Measurements from ENCODE around the gene VWA8. TPM values are rescaled to one million over a fixed set of nuclear protein-coding genes. Genes with fewer than 3 reads are reported as not detected.

Gene VWA8
- total and polyA plus RNA-seq, 2 of the 13 experiments (the other 11 are each of a cell fraction or from before 2014, with no cell fraction given): 9.1 to 17.3 TPM

DNA sequence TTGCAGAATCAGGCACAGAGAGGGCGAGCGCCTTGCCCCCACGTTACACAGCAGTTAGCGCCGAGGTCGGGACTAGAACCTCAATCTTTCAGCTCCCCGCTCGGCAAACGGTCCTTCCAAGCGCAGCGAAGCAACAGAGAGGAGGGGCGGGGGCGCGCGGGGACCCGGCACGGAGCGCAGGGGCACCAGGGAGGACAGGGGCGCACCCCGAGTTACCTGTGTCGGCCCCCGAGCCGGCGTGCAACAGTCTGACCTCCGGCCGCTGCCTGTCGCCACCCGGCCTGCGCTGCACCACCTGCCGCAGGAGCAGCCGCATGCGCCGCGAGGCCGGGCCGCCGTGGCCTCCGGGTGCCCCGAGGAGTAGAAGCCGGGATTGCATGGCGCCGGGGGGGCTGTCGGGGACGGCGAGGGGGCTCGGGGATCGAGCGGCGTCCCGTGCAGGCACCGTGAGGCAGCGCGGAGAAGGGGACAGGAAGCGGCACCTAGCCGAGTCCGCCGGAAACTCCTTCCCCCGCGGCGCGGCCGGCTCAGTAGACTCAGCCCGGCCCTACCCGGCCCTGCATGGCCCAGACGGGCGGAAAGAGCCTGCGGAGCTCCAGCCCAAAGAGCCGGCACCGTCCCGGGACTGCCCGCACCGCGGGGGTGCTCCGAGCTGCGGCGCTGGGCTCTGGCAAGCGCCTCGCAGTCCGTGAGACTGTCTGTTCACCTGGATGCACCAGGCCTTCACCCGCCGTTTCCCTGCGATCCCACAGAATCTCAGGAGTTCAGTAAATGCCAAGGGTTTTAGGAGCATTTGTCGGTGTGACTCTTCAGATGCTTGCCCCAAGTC lies at the start of gene VWA8 (continued):
- TF ChIP-seq MLXIP (CRISPR knock-in tag; IDR thresholded peaks at IDR 0.05; ENCODE audit: borderline replicate concordance) (peak; percentile 70; the same call in 1 of the 2 replicates), TBL1XR1 (IDR thresholded peaks at IDR 0.05; ENCODE audit: borderline replicate concordance, low read length, partially characterized antibody) (no peak), TAF1 (CRISPR knock-in tag; IDR thresholded peaks at IDR 0.05) (peak; percentile 93), MEIS2 (CRISPR knock-in tag; IDR thresholded peaks at IDR 0.05) (peak; percentile 80), DMAP1 (CRISPR knock-in tag; IDR thresholded peaks at IDR 0.05) (peak; percentile 71), ZNF24 (IDR thresholded peaks at IDR 0.05) (peak; percentile 27; the same call in 1 of the 2 replicates), ZNF770 (CRISPR knock-in tag; IDR thresholded peaks at IDR 0.05) (peak; percentile 55; the same call in 1 of the 2 replicates), ZBTB8A (CRISPR knock-in tag; IDR thresholded peaks at IDR 0.05; ENCODE audit: borderline replicate concordance, low read depth) (no peak), SNAI1 (CRISPR knock-in tag; IDR thresholded peaks at IDR 0.05; ENCODE audit: borderline replicate concordance) (no peak), THYN1 (CRISPR knock-in tag; IDR thresholded peaks at IDR 0.05; ENCODE audit: borderline replicate concordance, low read depth) (peak; percentile 80; the same call in 1 of the 2 replicates), MAFG (CRISPR knock-in tag; IDR thresholded peaks at IDR 0.05) (peak; percentile 15; the same call in 1 of the 2 replicates)
- TF ChIP-seq, protein P1, sequence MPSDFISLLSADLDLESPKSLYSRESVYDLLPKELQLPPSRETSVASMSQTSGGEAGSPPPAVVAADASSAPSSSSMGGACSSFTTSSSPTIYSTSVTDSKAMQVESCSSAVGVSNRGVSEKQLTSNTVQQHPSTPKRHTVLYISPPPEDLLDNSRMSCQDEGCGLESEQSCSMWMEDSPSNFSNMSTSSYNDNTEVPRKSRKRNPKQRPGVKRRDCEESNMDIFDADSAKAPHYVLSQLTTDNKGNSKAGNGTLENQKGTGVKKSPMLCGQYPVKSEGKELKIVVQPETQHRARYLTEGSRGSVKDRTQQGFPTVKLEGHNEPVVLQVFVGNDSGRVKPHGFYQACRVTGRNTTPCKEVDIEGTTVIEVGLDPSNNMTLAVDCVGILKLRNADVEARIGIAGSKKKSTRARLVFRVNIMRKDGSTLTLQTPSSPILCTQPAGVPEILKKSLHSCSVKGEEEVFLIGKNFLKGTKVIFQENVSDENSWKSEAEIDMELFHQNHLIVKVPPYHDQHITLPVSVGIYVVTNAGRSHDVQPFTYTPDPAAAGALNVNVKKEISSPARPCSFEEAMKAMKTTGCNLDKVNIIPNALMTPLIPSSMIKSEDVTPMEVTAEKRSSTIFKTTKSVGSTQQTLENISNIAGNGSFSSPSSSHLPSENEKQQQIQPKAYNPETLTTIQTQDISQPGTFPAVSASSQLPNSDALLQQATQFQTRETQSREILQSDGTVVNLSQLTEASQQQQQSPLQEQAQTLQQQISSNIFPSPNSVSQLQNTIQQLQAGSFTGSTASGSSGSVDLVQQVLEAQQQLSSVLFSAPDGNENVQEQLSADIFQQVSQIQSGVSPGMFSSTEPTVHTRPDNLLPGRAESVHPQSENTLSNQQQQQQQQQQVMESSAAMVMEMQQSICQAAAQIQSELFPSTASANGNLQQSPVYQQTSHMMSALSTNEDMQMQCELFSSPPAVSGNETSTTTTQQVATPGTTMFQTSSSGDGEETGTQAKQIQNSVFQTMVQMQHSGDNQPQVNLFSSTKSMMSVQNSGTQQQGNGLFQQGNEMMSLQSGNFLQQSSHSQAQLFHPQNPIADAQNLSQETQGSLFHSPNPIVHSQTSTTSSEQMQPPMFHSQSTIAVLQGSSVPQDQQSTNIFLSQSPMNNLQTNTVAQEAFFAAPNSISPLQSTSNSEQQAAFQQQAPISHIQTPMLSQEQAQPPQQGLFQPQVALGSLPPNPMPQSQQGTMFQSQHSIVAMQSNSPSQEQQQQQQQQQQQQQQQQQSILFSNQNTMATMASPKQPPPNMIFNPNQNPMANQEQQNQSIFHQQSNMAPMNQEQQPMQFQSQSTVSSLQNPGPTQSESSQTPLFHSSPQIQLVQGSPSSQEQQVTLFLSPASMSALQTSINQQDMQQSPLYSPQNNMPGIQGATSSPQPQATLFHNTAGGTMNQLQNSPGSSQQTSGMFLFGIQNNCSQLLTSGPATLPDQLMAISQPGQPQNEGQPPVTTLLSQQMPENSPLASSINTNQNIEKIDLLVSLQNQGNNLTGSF (CRISPR knock-in tag; IDR thresholded peaks at IDR 0.05): peak; percentile 87
